A549 (cell line): ENCODE measurements around the gene LILRA6. TPM values are rescaled to one million over a fixed set of nuclear protein-coding genes. Genes with fewer than 3 reads are reported as not detected.

Experiments used
- ATAC-seq, 2 experiments: fragments of 200-7000 bp in 1 of 2; fragments of >200 bp in 1 of 2; cut with Nextera tagmentation in 1 of 2; cut with Tn5 transposase in 1 of 2; 3 replicates each; pipeline versions ENCODE4 v1.8.0 to v1.9.1; 2018 to 2020; ENCODE audit warnings: mild to moderate bottlenecking in 1 of 2, moderate library complexity in 1 of 2
- CTCF ChIA-PET: fragments of 300-600 bp; sonication (Branson Sonifier 250); formaldehyde crosslinking; extraction: SDS; loops from one replicate; lab custom pipeline; 2021; ENCODE audit warnings: antibody characterized with exemption, inconsistent platforms; lab: Yijun Ruan, JAX
- POLR2A ChIA-PET: fragments of 350-600 bp; formaldehyde crosslinking; extraction: SDS; loops from one replicate; lab custom pipeline; 2021; ENCODE audit warnings: antibody characterized with exemption, inconsistent platforms; lab: Yijun Ruan, JAX
- DNase-seq, 2 experiments: peaks; one replicate each; pipeline versions ENCODE4 v3.0.0 to v3.0.0-alpha.2; 2011 to 2016; ENCODE audit warnings: low read depth in 1 of 2, low spot score in 1 of 2
- FAIRE-seq: peaks from 2 replicates; lab custom pipeline; 2011; peaks lifted over from hg19 to GRCh38; lab: Jason Lieb, UNC
- H3K27ac ChIP-seq, 2 experiments: fragments of >200 bp; sonication (Bioruptor Twin); formaldehyde crosslinking; 3 replicates each; pipeline ENCODE4 v1.5.1; 2016 to 2017
- H3K4me1 ChIP-seq: fragments of >200 bp; sonication (Bioruptor Twin); formaldehyde crosslinking; 3 replicates; pipeline ENCODE4 v1.6.1; 2016
- H3K4me2 ChIP-seq: fragments of >200 bp; sonication (Bioruptor Twin); formaldehyde crosslinking; 3 replicates; pipeline ENCODE4 v1.6.1; 2016
- H3K4me3 ChIP-seq: fragments of >200 bp; sonication (Bioruptor Twin); formaldehyde crosslinking; 3 replicates; pipeline ENCODE4 v1.5.1; 2016
- H3K9me3 ChIP-seq: fragments of >200 bp; sonication (Bioruptor Twin); formaldehyde crosslinking; 3 replicates; pipeline ENCODE4 v1.6.1; 2016
- ATOH8 ChIP-seq: fragments of 250-450 bp; sonication (Bioruptor Pico); IDR thresholded peaks from 2 replicates; pipeline ENCODE4 v1.5.0; 2020; ENCODE audit warnings: low read depth, mild to moderate bottlenecking, moderate library complexity
- BCL3 ChIP-seq: fragments of >200 bp; sonication (Bioruptor Twin); formaldehyde crosslinking; IDR thresholded peaks from 3 replicates; pipeline ENCODE4 v1.6.1; 2016
- BHLHE40 ChIP-seq: IDR thresholded peaks from 2 replicates; pipeline ENCODE4 v1.6.1; 2012; ENCODE audit warnings: low read depth, low read length, inconsistent platforms
- E2F6 ChIP-seq: IDR thresholded peaks from 2 replicates; pipeline ENCODE4 v1.6.1; 2012; ENCODE audit warnings: low read depth, borderline replicate concordance
- EP300 ChIP-seq, 2 experiments: fragments of >200 bp; sonication (Bioruptor Twin); formaldehyde crosslinking; IDR thresholded peaks; 2 replicates in 1 of 2; 3 replicates in 1 of 2; pipeline ENCODE4 v1.6.1; 2016 to 2017
- ESRRA ChIP-seq: fragments of 150-350 bp; IDR thresholded peaks from 2 replicates; pipeline ENCODE4 v1.6.1; 2014; ENCODE audit warnings: mild to moderate bottlenecking, low read length, borderline replicate concordance
- FOSL2 ChIP-seq, 2 experiments: fragments of 450-650 bp in 1 of 2; fragments of >200 bp in 1 of 2; sonication (Bioruptor Twin) in 1 of 2; formaldehyde crosslinking; IDR thresholded peaks; 2 replicates each; pipeline versions ENCODE4 v1.5.0 to v1.6.1; 2016 to 2020; ENCODE audit warnings: mild to moderate bottlenecking in 1 of 2, moderate library complexity in 1 of 2
- GATA3 ChIP-seq: IDR thresholded peaks from 2 replicates; pipeline ENCODE4 v1.6.1; 2012; ENCODE audit warnings: borderline replicate concordance
- HDAC2 ChIP-seq: fragments of 200-600 bp; sonication (generic); IDR thresholded peaks from 2 replicates; pipeline ENCODE4 v1.6.1; 2016
- HES2 ChIP-seq: fragments of >200 bp; sonication (Bioruptor Twin); formaldehyde crosslinking; IDR thresholded peaks from 2 replicates; pipeline ENCODE4 v1.6.1; 2016
- HEYL ChIP-seq: fragments of 250-450 bp; sonication (Bioruptor Pico); IDR thresholded peaks from 2 replicates; pipeline ENCODE4 v1.8.0; 2021; ENCODE audit warnings: mild to moderate bottlenecking, moderate library complexity
- HOXA7 ChIP-seq: fragments of 250-450 bp; sonication (Bioruptor Pico); IDR thresholded peaks from 2 replicates; pipeline ENCODE4 v1.5.0; 2020; ENCODE audit warnings: mild to moderate bottlenecking, moderate library complexity
- HOXB5 ChIP-seq: fragments of 250-450 bp; sonication (Bioruptor Pico); IDR thresholded peaks from 2 replicates; pipeline ENCODE4 v1.5.0; 2020; ENCODE audit warnings: mild to moderate bottlenecking, moderate library complexity
- JUN ChIP-seq, 2 experiments: fragments of >200 bp; sonication (Bioruptor Twin); formaldehyde crosslinking; IDR thresholded peaks; 2 replicates in 1 of 2; 3 replicates in 1 of 2; pipeline ENCODE4 v1.6.1; 2016 to 2017
- KDM5A ChIP-seq: fragments of 200-600 bp; sonication (generic); IDR thresholded peaks from 2 replicates; pipeline ENCODE4 v1.6.1; 2016; ENCODE audit warnings: antibody characterized with exemption, mild to moderate bottlenecking
- NR3C1 ChIP-seq: fragments of >200 bp; sonication (Bioruptor Twin); formaldehyde crosslinking; IDR thresholded peaks from 3 replicates; pipeline ENCODE4 v1.6.1; 2017
- PHF8 ChIP-seq: fragments of 200-600 bp; sonication (generic); IDR thresholded peaks from 2 replicates; pipeline ENCODE4 v1.6.1; 2016; ENCODE audit warnings: low read depth, mild to moderate bottlenecking, antibody characterized with exemption, moderate library complexity, borderline replicate concordance
- POLR2A ChIP-seq: IDR thresholded peaks from 2 replicates; pipeline ENCODE4 v1.6.1; 2012; ENCODE audit warnings: mild to moderate bottlenecking, low read length
- POLR2AphosphoS2 ChIP-seq: conservative IDR thresholded peaks from 2 replicates; pipeline ENCODE4 v1.6.1; 2012; ENCODE audit warnings: low read length, improper control_type of control experiment, inconsistent platforms
- RCOR1 ChIP-seq: fragments of 150-350 bp; IDR thresholded peaks from 2 replicates; pipeline ENCODE4 v1.6.1; 2014; ENCODE audit warnings: antibody characterized with exemption, low read length, low read depth
- RFX5 ChIP-seq: fragments of 450-650 bp; IDR thresholded peaks from 2 replicates; pipeline ENCODE4 v1.7.1; 2014; ENCODE audit warnings: antibody characterized with exemption, mild to moderate bottlenecking, moderate library complexity
- RNF2 ChIP-seq: fragments of 200-600 bp; sonication (generic); IDR thresholded peaks from 2 replicates; pipeline ENCODE4 v1.6.1; 2016; ENCODE audit warnings: low read depth, mild to moderate bottlenecking, antibody characterized with exemption, moderate library complexity, borderline replicate concordance
- TFCP2L1 ChIP-seq: fragments of 250-450 bp; sonication (Bioruptor Pico); IDR thresholded peaks from 2 replicates; pipeline ENCODE4 v1.5.0; 2021; ENCODE audit warnings: mild to moderate bottlenecking
- USF2 ChIP-seq: fragments of 450-650 bp; IDR thresholded peaks from 2 replicates; pipeline ENCODE4 v1.6.1; 2014; ENCODE audit warnings: antibody characterized with exemption
- ZC3H11A ChIP-seq: fragments of 450-650 bp; IDR thresholded peaks from 2 replicates; pipeline ENCODE4 v1.6.1; 2014; ENCODE audit warnings: antibody characterized with exemption, mild to moderate bottlenecking
- ZFP36 ChIP-seq: fragments of 450-650 bp; IDR thresholded peaks from 2 replicates; pipeline ENCODE4 v1.6.1; 2014; ENCODE audit warnings: borderline replicate concordance; ENCODE audit not compliant: partially characterized antibody
- WGBS: methylation state at CpG from one replicate; pipeline ENCODE4 v1.1.6; 2017; ENCODE audit errors: missing lambda C conversion rate; 5-methylcytosine and 5-hydroxymethylcytosine counted together
- polyA plus RNA-seq, 4 experiments: library from polyadenylated mRNA; depleted of rRNA in 3 of 4; stranded (reverse); fragments of >200 nt; fragmentation: RNase III in 1 of 4; extraction: RNeasy Plus Mini Kit Qiagen cat#74134 plus additional on column Dnase treatment in 1 of 4; gene quantifications; 2 replicates in 3 of 4; 3 replicates in 1 of 4; pipeline ENCODE4 v1.2.3, GENCODE V29; 2011 to 2017
- TF ChIP-seq, protein P1 (sequence below): IDR thresholded peaks from 2 replicates; pipeline ENCODE4 v1.6.1; 2012
- TF ChIP-seq, protein P2 (sequence below): IDR thresholded peaks from 2 replicates; pipeline ENCODE4 v1.6.1; 2012

The LILRA6 gene
- polyA plus RNA-seq, 2 of the 4 experiments (the other 2 are of a cell fraction), result not detected

- CTCF ChIA-PET, result no interaction called here
- TF ChIP-seq RNF2, result no peak
- no peak for TF ChIP-seq USF2
- TF ChIP-seq TFCP2L1, result no peak
- no peak for TF ChIP-seq FOSL2 (IDR thresholded peaks at IDR 0.05)
- no peak for TF ChIP-seq FOSL2 (CRISPR knock-in tag; IDR thresholded peaks at IDR 0.05)
- TF ChIP-seq, protein P1, sequence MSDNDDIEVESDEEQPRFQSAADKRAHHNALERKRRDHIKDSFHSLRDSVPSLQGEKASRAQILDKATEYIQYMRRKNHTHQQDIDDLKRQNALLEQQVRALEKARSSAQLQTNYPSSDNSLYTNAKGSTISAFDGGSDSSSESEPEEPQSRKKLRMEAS, result no peak
- no peak for TF ChIP-seq HDAC2
- TF ChIP-seq E2F6, result no peak
- no peak for TF ChIP-seq POLR2A
- TF ChIP-seq RCOR1, result no peak
- no peak for TF ChIP-seq ZC3H11A
- TF ChIP-seq HES2, result no peak
- TF ChIP-seq NR3C1, result no peak
- no peak overlapping the region for H3K4me2 ChIP-seq
- H3K4me3 ChIP-seq, result no peak overlapping the region
- no peak; a peak in 1 of 6 replicates for ATAC-seq
- POLR2A ChIA-PET, result no interaction called here
- no peak for DNase-seq
- no peak overlapping the region for H3K27ac ChIP-seq
- H3K4me1 ChIP-seq, result no peaks in the 10 kb centered on the region
- 7% methylated on average over 8 of the region's 8 CpGs for WGBS
- FAIRE-seq, result no peak
- H3K9me3 ChIP-seq, result peaks cover 5% of the 10 kb centered on the region; the same call in 2 of the 3 replicates
Observed at GRCh38 chr19:54271106-54271505, 28.5 kb upstream of the LILRA6 start.

DNA sequence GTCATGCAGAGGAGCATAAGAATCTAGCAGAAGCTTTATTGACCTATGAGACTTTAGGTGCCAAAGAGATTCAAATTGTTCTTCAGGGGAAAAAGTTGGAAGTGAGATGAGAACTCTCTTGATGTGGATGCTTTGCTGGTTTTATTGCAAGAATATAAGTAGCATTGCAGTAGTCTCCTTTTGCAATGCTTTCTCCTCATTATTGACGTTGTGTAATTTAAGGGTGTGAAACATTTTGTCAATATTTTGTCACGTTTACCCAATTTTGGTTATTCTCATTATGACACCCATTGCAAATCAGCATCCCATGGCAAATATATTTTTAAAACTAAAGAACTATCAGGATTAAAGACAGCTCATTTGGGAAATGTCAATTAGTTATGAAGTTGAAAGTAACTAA, 26.3 kb upstream of the LILRA6 start:
- ATAC-seq (no peak), FAIRE-seq (no peak), DNase-seq (no peak)
- Histone ChIP-seq H3K4me1 (no peaks in the 10 kb centered on the region), H3K9me3 (peaks cover 5% of the 10 kb centered on the region; the same call in 2 of the 3 replicates), H3K4me2 (no peak overlapping the region), H3K4me3 (no peak overlapping the region), H3K27ac (no peak overlapping the region)
- POLR2A ChIA-PET, result no interaction called here
- WGBS, result 2% methylated on average over 2 of the region's 2 CpGs
- CTCF ChIA-PET, result interaction anchor here (4.4 kb wide), 1 partner anchor 122 kb away, joined by 20 read pairs; no protein-coding TSS in a partner anchor
- TF ChIP-seq RCOR1 (no peak), ESRRA (no peak), HOXA7 (CRISPR knock-in tag) (no peak), GATA3 (no peak), HDAC2 (no peak), POLR2AphosphoS2 (no peak), KDM5A (no peak), HEYL (CRISPR knock-in tag) (no peak), PHF8 (no peak), JUN (IDR thresholded peaks at IDR 0.05) (no peak), NR3C1 (no peak), FOSL2 (IDR thresholded peaks at IDR 0.05) (no peak), FOSL2 (CRISPR knock-in tag; IDR thresholded peaks at IDR 0.05) (no peak), ZFP36 (no peak), BCL3 (no peak), RFX5 (no peak), ATOH8 (CRISPR knock-in tag) (no peak), EP300 (IDR thresholded peaks at IDR 0.05) (no peak), HOXB5 (CRISPR knock-in tag) (no peak), BHLHE40 (no peak)
- TF ChIP-seq, protein P2, sequence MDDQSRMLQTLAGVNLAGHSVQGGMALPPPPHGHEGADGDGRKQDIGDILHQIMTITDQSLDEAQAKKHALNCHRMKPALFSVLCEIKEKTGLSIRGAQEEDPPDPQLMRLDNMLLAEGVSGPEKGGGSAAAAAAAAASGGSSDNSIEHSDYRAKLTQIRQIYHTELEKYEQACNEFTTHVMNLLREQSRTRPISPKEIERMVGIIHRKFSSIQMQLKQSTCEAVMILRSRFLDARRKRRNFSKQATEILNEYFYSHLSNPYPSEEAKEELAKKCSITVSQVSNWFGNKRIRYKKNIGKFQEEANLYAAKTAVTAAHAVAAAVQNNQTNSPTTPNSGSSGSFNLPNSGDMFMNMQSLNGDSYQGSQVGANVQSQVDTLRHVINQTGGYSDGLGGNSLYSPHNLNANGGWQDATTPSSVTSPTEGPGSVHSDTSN, result no peak
